HepG2 (cell line): ENCODE data around the gene TNFRSF25. TPM values are rescaled to one million over a fixed set of nuclear protein-coding genes. Genes with fewer than 3 reads are reported as not detected.

Experiments used
- E2F2 ChIP-seq: sonication (generic); formaldehyde crosslinking; IDR thresholded peaks from 2 replicates; pipeline ENCODE4 v1.4.0; 2020; ENCODE audit warnings: missing genetic modification reagents, borderline replicate concordance
- ETV5 ChIP-seq: IDR thresholded peaks from 2 replicates; pipeline ENCODE4 v1.6.1; 2018; ENCODE audit warnings: missing biosample characterization, missing genetic modification reagents, inconsistent platforms, borderline replicate concordance
- GFI1 ChIP-seq: sonication (generic); formaldehyde crosslinking; IDR thresholded peaks from 2 replicates; pipeline ENCODE4 v1.5.0; 2020; ENCODE audit warnings: missing genetic modification reagents, mild to moderate bottlenecking, borderline replicate concordance
- HOXA9 ChIP-seq: sonication (generic); formaldehyde crosslinking; IDR thresholded peaks from 2 replicates; pipeline ENCODE4 v1.8.1; 2022; ENCODE audit warnings: missing genetic modification reagents, mild to moderate bottlenecking, moderate library complexity, borderline replicate concordance
- KDM6A ChIP-seq: IDR thresholded peaks from 2 replicates; pipeline ENCODE4 v1.6.1; 2016; ENCODE audit warnings: low read depth
- MAFK ChIP-seq, 2 experiments: IDR thresholded peaks in 1 of 2; conservative IDR thresholded peaks in 1 of 2; 2 replicates each; pipeline ENCODE4 v1.6.1; 2011; ENCODE audit warnings: improper control_type of control experiment in 2 of 2, low read length in 2 of 2
- SALL1 ChIP-seq: sonication (generic); formaldehyde crosslinking; IDR thresholded peaks from 2 replicates; pipeline ENCODE4 v1.8.0; 2022; ENCODE audit warnings: mild to moderate bottlenecking, missing genetic modification reagents
- TCF12 ChIP-seq, 2 experiments: fragments of 450-650 bp in 1 of 2; sonication (generic) in 1 of 2; formaldehyde crosslinking in 1 of 2; IDR thresholded peaks; 2 replicates each; pipeline versions ENCODE4 v1.6.1 to v1.8.0; 2017 to 2022; ENCODE audit warnings: antibody characterized with exemption in 1 of 2, mild to moderate bottlenecking in 1 of 2, missing genetic modification reagents in 1 of 2, moderate library complexity in 1 of 2
- YEATS2 ChIP-seq: sonication (generic); formaldehyde crosslinking; IDR thresholded peaks from 2 replicates; pipeline ENCODE4 v1.4.0; 2020; ENCODE audit warnings: missing genetic modification reagents, borderline replicate concordance
- ZBTB43 ChIP-seq: sonication (generic); formaldehyde crosslinking; conservative IDR thresholded peaks from 2 replicates; pipeline ENCODE4 v1.4.0; 2020; ENCODE audit warnings: missing genetic modification reagents
- ZKSCAN8 ChIP-seq: IDR thresholded peaks from 2 replicates; pipeline ENCODE4 v1.6.1; 2016; ENCODE audit warnings: borderline replicate concordance, missing genetic modification reagents, missing compliant biosample characterization
- ZNF407 ChIP-seq: sonication (generic); formaldehyde crosslinking; IDR thresholded peaks from one replicate; pipeline ENCODE4 v1.5.1; 2020; ENCODE audit warnings: mild to moderate bottlenecking, missing genetic modification reagents; ENCODE audit errors: not compliant biosample characterization
- ZNF543 ChIP-seq: sonication (generic); formaldehyde crosslinking; IDR thresholded peaks from 2 replicates; pipeline ENCODE4 v1.4.0; 2020; ENCODE audit warnings: mild to moderate bottlenecking, missing genetic modification reagents
- ZNF564 ChIP-seq: sonication (generic); formaldehyde crosslinking; IDR thresholded peaks from 2 replicates; pipeline ENCODE4 v1.8.1; 2023; ENCODE audit warnings: mild to moderate bottlenecking, missing genetic modification reagents
- ZNF777 ChIP-seq: sonication (generic); formaldehyde crosslinking; IDR thresholded peaks from 2 replicates; pipeline ENCODE4 v1.4.0; 2020; ENCODE audit warnings: missing genetic modification reagents
- polyA plus RNA-seq, 8 experiments: library from polyadenylated mRNA; depleted of rRNA in 3 of 8; stranded (reverse) in 7 of 8; unstranded in 1 of 8; fragments of >200 nt; fragmentation: Illumina TruSeq in 4 of 8; extraction: Trizol in 4 of 8; gene quantifications; 2 replicates each; pipeline versions ENCODE4 v1.2.1 to v1.2.3, GENCODE V29; 2011 to 2016; ENCODE audit warnings: low read depth in 4 of 8, missing spikeins in 1 of 8, mixed read lengths in 1 of 8; ENCODE audit not compliant: insufficient read depth in 1 of 8
- total RNA-seq, 5 experiments: library from RNA; depleted of rRNA; stranded (reverse); fragments of >200 nt; fragmentation: Illumina TruSeq; extraction: Trizol; gene quantifications; 2 replicates each; pipeline ENCODE4 v1.2.3, GENCODE V29; 2016; ENCODE audit warnings: low read depth in 1 of 5

Gene TNFRSF25
- total and polyA plus RNA-seq, 2 of the 13 experiments (the other 11 are each of a cell fraction or from before 2014, with no cell fraction given) = 1.4 to 1.5 TPM

- TF ChIP-seq GFI1 (CRISPR knock-in tag) (peak; percentile 73; the same call in 1 of the 2 replicates), ZKSCAN8 (CRISPR knock-in tag) (0 out of 2 replicates have a peak, but pooled peaks have one; percentile 15), ZNF777 (CRISPR knock-in tag) (peak; percentile 9; the same call in 1 of the 2 replicates), ZNF543 (CRISPR knock-in tag) (peak; percentile 99), TCF12 (IDR thresholded peaks at IDR 0.05) (no peak), TCF12 (CRISPR knock-in tag; IDR thresholded peaks at IDR 0.05) (peak; percentile 94), ZNF407 (CRISPR knock-in tag) (no peak), HOXA9 (CRISPR knock-in tag) (no peak; the same call in 1 of the 2 replicates), KDM6A (peak; percentile 69; the same call in 1 of the 2 replicates), YEATS2 (CRISPR knock-in tag) (no peak; the same call in 1 of the 2 replicates), ZNF564 (no peak), ZBTB43 (peak; percentile 80; the same call in 1 of the 2 replicates), MAFK (conservative IDR thresholded peaks at IDR 0.05 in 1 of 2, IDR thresholded peaks at IDR 0.05 in 1 of 2; ENCODE audit: low read length in 2 of 2) (no peak), SALL1 (CRISPR knock-in tag) (peak; percentile 90), ETV5 (CRISPR knock-in tag) (peak; percentile 86), E2F2 (CRISPR knock-in tag) (peak; percentile 73; the same call in 1 of the 2 replicates)
These were observed 18.8 kb downstream of the TNFRSF25 start (continued) for GRCh38 chr1:6447016-6447817.
